Activated T-cell treated with anti-CD3 and anti-CD28 coated beads, Interleukin-2, amount 50 U/mL, for 48 hours (primary cell): ENCODE data around the gene RPLP2.

Experiments
- DNase-seq, 2 experiments: peaks; one replicate each; pipeline ENCODE4 v3.0.0-alpha.2; 2020

Gene RPLP2

DNA sequence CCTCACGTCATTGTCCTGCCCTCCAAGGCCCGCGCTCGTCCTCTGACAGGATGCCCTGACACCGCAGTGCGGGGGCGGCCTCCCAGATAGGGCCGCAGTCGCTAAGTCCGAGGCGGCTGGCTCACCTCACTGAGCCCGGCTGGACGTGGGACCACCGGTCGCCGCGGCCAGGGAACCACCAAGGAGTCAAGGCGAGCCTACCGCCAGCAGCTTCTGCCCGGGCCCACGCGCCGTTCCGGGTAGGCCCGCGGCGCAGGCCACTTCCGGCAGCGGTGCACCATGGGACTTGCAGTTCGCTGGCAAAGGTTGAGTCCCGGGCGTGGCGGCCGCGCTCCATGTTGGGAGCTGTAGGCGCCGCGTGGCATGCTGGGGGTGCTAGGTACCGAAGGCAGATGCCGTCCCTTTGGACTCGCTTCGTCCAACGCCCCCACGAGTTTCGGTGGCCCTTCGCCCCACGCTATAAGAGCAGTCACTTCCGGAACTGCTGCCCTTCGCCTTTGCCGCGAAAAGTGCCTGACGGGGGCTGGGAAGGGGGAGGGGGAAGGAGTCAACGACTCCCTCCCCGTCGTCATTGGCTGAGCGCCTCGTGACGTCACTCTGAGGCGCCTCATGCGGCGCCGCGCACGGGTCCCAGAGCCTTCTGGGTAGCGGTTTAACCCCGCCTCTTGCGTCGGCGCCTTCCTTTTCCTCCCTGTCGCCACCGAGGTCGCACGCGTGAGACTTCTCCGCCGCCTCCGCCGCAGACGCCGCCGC is at the start of gene RPLP2:
TSS of gene RPLP2 (plus strand) at position 681 of the 753 bp plus-strand sequence. CDS start 268 bp downstream, outside the sequence.
- peak; percentile 99 for DNase-seq

DNA sequence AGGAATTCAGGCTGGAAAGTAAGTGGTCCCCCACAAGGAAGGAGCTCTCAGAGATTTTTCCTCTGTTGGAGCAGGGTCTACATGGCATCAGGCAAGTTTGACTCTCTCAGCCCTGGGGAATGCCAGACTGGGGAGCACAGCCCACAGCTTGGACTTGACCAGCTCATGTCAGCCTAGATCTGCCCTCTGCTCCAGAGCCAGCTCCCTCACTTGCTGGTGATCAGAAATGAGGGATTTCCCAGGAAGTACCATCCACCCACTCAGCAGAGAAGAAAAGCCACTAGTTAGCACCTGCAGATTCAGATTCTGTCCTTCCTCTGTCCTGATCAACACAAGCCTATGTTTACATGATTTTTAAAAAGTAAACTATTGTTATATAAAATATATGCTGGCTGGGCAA is 49.5 kb upstream of the RPLP2 start:
- no peak for DNase-seq

DNA sequence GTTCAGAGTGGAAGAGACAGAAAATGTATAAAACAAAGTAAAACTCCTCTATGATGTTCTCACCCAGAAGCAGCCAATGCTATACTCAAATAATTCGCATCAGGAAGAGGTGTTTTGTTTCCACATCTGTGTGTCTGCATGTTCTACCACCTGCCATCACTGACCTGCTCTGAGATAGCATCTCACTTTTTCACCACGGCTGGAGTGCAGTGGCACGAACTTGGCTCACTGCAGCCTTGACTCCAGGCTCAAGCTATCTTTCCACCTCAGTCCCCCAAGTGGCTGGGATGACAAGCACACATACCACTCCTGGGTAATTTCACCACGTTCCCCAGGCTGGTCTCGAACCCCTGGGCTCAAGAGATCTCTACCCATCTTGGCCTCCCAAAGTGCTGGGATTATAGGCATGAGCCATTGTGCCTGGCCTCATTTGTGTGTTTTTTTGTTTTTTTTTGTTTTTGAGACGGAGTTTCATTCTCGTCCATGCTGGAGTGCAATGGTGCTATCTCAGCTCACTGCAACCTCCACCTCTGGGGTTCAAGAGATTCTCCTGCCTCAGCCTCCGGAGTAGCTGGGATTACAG is 48.1 kb upstream of the RPLP2 start:
- no peak for DNase-seq

DNA sequence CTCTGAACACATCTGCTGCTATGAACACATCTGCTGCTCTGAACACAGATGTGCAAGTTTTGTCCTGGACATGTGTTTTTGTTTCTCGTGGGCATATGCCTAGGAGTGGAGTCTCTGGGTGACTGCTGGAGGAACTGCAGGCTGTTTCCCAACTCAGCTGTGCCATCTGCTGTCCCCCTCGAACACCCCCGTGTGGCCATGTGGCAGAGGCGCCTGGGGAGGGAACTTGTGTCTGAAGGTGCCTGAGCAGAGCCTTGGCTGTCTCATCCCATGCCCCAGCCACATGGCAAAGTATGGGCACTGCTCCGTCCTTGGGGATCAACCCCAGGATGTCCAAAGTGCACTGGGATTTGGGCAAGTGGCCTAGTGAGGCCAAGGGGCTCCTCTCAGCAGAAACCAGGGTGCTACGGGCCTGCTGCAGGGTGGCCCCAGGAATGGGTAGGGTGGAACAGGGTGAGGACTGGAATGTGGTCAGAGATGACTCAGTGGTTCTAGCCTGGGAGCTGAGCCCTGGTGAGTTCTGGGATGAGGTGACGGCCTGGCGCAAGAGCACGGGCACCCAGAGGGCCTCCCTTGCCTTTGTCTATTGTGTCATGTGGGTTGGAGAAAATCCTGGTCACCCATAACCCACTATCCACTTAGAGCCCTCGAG is 47.2 kb upstream of the RPLP2 start:
- no peak for DNase-seq

DNA sequence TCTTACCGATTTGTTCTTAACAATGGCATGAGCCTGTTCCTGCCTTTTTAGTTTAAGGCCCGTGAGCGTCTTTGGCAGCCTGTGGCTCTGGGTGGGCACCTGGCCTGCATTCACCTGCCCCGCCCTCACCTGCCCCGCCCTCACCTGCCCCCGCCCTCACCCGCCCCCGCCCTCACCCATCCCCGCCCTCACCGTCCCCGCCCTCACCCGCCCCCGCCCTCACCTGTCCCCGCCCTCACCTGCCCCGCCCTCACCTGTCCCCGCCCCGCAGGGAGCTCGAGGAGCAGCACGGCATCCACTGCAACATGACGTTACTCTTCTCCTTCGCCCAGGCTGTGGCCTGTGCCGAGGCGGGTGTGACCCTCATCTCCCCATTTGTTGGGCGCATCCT is 46.7 kb upstream of the RPLP2 start:
- DNase-seq = no peak

DNA sequence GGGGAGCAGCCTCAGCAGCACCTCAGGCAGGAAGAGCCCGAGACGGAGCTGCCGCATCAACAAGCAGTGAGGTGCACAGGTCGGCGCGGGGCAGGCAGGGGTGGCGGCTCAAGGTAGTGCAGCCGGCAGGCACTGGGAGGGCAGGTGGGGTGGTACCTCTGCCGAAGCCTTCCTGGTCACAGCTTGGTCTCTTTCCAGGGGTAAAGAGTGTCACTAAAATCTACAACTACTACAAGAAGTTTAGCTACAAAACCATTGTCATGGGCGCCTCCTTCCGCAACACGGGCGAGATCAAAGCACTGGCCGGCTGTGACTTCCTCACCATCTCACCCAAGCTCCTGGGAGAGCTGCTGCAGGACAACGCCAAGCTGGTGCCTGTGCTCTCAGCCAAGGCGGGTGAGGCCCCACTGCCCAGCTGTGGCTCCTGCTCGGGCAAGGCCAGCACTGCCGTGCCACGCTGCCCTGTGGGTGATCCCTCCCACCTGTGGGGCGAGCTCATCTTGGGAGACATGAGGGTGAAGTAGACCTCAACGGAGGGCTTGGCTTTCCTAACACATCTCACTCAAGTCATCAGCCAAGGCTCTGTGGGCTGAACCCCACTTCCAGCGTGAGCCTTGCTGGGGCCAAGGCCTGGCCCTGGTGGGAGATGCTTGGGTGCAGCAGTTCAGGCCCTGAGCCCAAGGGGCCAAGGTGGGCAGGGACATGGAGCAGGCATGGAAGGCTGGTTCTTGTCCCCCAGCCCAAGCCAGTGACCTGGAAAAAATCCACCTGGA is 46.0 kb upstream of the RPLP2 start:
- DNase-seq = no peak

DNA sequence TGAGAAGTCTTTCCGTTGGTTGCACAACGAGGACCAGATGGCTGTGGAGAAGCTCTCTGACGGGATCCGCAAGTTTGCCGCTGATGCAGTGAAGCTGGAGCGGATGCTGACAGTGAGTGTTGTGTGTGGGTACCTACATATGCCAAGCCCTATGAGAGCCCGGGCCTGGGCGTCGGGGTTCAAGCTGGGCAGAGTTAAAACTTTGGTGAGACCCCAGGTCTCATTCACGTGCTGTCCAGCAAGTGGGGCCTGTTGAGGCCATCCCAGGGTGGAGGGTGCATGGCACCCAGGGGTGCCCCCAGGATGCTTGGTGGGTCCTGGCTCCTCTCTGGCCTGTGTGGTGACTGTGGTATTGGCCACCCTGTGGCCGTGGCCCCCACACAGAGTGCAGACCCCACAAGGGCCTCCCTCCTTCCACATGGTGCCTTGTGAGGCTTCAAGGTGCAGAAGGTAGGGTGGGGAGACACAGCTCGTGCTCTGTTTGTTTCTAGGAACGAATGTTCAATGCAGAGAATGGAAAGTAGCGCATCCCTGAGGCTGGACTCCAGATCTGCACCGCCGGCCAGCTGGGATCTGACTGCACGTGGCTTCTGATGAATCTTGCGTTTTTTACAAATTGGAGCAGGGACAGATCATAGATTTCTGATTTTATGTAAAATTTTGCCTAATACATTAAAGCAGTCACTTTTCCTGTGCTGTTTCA is 45.3 kb upstream of the RPLP2 start:
- DNase-seq = no peak

DNA sequence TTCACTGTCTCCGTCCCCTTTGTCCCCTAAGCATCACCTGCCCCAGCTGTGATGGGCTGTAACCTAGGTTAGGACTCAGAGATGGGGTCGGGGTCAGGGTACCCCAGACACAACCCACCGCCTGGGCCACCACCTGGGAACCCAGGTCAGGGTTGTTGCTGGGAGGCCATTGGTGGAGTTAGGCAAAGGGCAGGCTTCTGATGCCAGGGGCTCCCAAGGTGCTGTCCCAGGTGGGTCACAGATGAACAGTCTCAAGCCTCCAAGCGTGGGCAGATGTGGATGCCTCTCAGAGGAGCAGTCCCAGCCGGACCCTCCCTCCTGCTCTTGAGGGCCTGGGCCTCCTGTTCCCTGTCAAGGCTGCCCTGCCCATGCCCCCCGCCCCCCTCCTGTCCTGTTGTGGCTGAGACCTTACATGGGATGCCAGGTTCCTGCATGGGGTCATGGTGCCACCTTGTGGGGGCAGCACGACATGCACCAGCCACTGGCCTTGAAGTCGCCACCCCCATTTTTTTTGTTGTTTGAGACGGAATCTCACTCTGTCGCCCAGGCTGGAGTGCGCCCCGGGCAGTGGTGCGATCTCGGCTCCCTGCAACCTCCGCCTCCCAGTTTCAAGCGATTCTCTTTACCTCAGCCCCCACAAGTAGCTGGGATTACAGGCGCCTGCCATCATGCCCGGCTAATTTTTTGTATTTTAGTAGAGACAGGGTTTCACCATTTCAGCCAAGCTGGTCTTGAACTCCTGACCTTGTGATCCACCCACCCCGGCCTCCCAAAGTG is 44.6 kb upstream of the RPLP2 start:
- DNase-seq = peak; percentile 72 to 77

DNA sequence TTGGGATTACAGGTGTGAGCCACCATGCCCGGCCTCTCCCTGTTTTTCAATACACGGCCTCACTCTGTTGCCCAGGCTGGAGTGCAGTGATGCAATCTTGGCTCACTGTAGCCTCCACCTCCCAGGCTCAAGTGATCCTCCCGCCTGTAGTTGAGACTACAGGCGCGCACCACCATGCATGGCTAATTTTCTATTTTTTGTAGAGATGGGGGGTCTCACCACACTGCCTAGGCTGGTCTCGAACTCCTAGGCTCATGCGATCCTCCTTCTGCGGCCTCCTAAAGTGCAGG is 44.0 kb upstream of the RPLP2 start:
- no peak for DNase-seq

DNA sequence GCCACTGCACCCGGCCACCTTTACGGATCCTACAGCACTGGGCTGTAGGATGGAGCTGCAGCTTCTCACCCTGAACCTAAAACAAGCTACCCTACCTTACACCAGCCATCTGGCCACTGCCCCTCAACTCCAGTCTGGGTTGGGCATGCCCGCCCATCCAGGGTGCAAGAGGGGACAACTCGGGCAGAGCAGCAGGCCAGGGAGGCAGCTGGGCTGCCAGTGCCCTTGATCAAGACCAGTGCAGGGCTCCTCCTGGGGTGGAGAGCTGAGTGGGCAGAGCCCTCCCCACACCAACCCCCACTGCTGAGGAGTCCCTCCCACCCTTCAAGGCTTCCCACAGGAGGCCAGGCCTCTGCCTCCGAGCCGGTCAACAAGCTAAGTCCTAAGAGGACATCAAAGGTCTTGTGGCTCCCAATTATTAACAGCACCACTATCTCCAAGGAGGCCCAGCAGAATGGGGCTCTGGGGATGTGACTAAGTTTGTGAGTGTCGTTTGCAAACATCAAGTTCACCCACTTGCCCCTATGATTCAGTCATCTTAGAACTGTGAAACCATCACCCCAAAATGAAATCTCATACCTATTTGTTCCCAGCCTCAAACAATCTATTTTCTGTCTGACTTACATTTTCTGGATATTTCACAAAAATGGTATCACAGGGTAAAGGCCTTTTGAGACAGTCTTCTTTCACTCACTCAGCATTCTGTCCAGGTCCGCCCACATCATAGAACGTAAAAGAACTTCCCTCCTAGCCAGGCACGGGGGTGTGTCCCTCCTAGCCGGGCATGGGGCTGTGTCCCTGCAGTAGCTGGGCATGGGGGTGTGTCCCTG is 43.4 kb upstream of the RPLP2 start:
- no peak for DNase-seq

DNA sequence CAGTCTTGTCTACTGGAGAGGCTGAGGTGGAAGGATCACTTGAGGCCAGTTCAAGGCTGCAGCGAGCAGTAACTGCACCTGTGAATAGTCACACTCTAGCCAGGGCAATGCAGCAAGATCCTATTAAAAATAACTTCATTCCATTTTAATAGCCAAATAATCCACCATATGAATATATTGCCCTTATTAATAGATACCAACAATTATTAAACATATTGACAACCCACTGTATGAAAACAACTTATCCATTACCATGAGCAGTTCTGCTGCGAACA is 42.9 kb upstream of the RPLP2 start:
- no peak for DNase-seq

DNA sequence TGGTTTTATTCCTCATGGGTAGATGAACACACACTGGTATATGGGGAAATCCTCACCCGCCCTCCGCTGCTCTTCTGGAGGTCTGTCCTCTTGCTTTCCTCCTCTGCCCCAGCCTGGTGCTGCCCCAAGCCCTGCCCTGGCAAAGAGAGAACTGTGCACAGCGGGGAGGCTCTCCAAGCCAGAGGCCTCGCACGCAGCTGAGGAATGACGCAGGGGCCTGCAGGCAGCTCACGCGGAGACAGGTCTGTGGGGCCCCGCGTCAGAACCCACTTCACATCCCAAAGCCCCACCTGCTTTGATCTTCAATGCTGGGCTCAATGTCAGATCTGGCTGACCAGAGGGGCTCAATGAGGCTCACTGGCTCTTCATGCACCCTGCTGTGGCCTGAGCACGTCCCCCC is 42.5 kb upstream of the RPLP2 start:
- DNase-seq = no peak

DNA sequence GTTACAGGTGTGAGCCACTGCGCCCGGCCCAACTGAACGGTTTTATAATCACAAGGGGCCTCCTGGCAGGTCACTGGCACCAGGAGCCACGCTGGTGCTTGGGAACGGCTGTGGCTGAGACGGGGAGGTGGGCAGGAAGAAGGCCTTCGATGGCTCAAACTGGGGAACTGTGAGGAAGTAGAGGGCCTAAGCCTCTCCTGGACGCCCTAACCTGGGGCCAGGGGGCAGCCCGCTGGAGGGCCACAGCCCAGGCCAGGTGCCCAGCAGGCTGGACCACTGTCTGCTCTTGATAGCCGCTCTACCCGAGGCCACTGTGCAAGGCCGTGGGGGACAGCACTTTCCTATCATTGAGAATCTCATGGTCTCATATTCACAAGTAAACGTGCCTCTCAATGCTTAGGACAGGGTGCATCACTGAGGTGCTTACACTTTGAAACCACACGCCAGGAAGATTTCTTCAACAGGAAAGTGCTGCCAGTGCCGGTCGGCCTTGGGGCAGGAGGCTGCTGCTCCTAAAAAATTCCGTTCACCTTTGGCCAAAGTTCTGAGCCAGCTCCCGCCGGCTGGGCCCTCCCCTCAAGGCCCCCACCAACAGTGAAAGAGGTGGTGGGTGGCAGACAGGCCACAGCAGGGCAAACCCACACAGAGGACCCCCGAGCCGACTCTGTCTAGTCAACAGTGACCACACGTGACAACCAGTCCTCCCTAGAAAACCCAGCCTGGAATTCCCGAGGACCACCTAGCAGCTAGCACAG is 39.7 kb upstream of the RPLP2 start:
- no peak for DNase-seq

DNA sequence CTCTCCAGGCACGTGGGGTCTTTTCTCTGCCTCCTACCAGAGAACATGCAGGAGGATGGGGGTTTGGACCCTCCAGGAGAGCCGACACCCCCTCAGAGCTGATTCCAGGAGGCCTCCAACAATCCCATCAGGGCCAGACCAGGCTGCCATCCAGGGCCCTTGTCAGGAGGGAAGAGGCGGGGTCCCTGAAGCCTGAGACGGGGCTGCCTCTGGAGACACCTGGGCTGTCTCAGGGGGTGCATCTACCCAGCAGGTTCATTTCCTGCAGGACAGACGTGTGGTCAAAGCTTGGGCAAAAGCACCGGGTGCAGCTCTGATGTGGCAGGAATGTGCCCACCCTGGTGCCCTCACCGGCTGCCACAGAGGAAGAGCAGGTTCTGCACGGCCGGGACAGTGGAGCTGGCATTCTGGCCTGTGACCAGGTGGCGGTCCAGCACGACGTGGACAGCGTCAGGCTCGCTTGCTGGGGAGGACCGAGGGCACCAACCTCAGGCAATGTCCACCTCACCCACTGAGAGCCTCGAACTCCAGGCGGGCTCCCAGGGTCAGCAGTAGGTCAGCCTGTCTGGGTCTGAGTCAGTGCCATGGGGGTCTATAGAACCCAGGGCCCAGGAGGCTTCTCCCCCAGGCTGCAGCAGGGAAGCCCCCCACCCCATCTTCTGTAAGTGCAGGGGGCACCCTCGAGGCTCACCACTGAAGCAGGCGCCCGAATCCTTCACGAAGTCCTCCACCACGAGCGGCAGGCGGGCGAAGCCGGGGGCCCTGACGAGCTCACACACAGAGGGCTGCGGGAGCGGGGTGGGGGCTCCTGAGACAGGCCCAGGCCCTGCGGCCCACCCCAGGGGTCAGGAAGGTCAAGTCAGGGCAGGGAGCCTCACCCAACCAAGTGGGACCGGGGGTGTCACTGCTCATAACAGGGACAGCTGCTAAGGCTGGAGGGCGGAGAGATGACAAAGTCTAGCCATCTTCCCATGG is 38.8 kb upstream of the RPLP2 start:
- DNase-seq = no peak

DNA sequence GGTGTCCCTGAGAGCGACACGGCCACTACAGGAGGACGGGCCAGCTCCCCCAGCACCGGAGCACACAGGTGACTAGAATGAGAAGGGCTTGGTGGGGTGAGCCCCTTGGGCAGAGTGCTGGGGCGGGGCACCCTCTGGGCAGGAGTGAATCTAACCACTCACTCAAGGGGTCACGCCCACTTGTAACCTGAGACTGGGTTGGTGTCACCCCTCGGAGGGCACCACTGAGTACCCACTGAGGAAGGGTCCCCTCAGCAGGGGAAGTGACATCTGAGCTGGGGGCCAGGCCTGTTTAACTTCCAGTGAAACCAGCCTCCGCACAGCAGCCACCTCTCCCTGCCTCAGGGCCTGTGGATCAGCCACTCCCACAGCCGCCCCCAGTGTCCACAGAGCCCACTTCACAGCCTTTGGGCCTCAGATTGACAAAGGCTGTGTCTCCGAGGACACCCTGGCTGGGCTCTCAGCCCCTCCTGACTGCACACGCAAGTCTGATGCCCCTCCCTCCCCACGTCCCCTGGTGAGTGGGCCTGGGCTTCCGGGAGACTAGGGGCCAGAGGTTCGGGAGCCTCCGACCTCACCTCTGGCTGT is 38.1 kb upstream of the RPLP2 start:
- DNase-seq = no peak

DNA sequence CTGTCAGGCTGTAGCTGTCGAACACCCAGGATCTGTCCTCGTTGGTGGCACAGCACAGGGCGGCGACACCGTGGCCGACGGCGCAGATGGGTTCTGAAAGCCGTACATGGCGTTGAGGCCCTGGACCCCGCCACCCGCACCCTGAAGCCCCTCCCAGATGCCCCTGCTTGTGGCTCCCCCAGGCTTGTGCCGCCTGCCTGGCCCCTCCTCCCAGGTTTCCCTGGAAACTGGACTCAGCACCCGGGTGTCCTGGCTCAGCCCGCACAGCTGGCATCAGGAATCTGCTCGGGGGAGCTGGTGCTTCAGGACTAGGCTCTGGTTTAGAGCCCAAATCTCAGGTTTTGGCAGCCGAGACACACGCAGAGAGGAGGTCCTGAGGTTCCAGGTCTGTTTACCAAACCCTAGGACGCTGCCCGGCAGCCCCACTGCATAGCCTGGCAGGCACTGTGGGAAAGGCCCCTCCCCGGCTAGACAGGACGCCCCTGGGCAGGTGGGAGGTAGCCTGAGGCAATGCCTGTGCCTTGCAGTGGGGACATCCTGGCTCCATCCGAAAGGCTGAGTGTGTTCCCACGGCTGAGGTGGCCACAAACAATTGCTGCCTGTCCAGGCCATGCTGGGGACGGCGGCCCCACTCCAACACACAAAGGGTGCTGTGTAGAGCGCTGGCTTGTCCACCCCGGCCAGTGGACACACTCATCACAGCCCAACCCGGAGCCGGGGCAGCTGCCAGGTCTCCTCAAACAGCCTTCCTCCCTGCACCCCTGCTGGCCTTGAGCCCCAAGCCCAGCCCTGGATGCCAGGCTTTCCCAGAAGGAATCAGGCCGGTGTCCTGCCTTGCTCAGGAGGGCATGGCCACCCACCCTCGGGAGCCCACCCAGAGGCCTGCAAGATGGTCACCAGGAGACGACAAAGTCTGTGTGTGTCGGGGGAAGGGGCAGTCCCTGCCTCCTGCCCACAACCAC is 37.1 kb upstream of the RPLP2 start:
- no peak for DNase-seq

DNA sequence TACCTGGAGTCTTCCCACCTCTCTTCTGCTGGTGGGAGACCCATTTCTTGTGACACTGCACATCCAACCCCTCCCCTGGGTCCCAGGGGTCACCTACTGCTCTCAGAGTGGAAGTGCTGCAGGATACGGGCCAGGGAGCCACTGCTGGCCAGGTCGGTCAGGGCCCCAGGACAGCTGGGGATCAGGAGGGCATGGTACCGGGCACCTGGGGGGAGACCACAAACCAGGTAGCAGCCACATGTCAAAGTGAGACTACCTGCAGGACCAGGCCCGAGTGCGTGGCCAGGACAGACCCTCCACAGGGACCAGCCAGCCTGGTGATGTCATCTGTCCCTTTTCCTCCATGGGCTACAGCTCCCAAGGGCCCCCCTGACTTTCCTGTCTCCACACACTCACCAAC is 36.3 kb upstream of the RPLP2 start:
- DNase-seq = no peak

DNA sequence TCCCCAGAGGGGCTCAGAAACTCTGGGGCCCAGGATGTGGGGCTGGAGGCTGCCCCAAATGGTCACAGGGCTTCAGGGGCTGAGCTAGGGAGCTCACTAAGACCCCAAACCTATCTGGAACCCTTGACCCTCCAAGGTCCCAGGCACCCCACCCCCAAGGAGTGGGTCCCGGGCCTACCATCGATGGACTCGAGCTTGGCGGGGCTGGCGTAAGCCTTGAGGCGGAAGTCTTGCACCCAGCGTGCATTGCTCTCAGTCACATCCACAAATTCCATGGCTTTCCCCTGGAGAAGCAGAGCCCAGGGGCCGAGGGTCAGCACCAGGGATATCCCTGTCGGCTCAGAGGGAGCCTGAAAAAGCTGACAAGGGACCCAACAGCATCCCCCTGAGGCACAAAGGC is 35.9 kb upstream of the RPLP2 start:
- no peak for DNase-seq
